Stimulated activated naive CD4-positive, alpha-beta T cell (primary cell): ENCODE results near the gene TMIE.
A peak's percentile ranks its signal among the peaks of the same experiment; 100 is the strongest.

Experiments
- DNase-seq, 6 experiments: peaks; one replicate each; lab custom pipeline; 2025; lab: John Stamatoyannopoulos, UW

Gene TMIE

DNA sequence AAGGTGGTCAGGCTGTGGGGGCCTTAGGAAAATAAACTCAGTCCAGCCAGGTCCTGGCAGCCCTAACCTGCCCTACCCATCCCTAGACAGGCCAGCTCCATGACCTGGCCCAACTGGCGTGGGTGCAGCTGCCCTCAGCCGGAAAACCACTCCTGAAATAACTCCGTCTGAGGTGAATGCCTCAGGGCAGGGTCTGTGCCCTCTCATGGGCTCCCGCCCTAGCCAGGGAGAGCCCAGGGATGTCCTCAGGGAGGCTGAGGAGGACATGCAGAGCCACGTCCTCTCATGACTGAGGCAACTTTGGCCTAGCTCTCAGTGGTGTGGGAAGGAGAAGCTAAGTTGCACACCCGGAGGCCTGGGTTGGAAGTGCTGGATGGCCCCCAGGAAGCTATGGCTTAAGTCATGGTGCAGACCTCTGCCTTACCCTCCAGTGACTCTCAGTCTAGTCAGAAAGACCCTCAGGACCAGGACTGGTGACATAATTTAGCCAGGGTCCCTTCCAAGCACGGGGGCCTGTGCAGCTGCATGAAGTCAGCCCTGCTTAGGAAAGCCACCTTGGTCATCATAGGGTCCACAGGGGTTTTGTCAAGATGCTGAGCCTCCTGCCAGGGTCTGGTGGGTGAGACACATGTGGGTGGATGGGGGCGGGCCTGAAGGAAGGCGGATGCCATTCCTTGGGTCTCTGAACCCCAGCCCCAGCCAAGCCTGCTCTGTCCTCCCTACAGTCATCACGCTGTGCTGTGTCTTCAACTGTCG lies 7.4 kb downstream of the TMIE start:
- DNase-seq = no peak

DNA sequence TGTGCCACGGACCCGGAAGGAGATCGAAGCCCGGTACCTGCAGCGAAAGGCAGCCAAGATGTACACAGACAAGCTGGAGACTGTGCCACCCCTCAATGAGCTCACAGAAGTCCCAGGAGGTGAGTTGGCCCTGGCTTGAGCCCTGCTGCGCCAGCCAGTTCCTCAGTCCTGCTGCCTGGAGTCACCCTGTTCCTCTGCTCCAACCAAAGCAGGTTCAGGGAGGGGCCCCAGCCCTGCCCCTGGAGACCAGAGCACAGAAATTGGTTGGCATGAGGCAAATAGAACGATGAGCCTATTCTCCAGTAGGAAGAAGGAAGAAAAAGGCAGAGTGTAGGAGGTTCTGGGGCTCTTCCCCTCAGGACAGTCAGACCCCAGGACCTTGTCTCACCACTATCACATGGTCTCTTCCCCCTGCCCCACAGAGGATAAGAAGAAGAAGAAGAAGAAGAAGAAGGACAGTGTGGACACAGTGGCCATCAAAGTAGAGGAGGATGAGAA lies 8.0 kb downstream of the TMIE start:
- no peak for DNase-seq

DNA sequence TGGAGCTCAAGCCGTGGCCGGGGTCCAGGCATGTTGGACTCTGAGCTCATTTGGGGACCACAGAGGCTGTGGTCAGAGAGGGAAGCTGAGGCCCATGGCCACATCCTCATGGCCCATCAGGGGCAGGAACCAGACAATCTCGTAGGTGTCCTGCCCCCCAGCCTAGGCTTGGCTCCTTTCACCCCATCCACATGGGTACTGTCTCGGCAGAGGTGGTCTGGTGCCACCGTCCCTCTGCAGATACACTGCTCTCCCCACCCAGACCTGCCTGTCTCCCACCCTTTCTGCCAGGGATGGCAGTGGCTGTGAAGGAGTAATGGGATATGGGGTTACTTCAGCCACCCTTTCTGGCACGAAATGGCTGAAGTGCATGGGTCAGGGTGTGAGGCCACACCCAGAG lies 8.5 kb downstream of the TMIE start:
- no peak for DNase-seq

DNA sequence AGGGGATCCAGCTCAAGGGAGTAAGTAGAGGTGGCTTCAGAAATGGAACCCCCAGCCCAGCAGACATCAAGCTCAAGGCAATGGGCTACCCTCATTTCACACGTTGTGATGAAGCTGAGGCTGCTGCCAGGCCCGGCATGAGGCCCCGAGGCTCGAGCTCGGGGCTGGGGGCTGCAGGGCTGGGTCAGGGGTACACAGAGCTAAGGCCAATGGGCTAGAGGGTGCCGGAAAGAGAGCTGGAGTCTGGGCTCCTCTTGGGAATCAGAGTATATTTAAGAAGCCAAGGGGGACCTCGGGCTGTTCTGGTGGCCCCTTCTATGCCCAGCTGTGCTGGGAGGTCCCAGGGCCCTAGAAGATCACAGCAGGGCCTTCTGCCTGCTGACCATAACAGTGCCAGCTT lies 9.0 kb downstream of the TMIE start:
- DNase-seq = no peak

DNA sequence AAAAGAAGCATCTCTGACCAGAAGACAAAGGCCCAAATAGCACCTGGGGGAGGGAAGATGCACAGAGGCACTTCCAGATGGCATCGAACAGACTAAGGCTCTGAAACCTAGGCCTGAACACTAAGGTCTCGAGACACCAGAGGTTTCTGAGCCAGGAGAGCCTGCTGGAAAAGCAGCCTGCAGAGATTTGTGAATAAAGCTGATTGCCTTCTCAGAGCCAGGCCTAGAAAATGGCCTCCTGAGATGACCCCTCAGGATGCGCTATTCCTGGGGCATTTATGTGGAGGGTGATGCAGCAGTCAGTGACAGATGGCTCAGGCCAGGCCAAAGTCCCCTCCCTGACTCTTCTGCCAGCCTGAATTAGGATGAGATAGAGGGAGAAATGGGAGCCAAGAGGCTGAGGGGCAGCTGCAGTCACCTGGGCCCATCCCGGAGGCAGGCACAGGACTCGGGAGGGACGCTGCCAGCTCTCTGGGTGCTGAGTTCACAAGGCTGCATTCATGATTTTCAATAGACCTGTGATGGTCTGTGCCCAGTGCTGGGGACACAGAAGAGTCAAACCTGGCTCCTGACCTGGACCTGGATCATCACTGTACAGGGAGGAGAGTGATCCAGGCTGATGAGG lies 9.6 kb downstream of the TMIE start:
- no peak for DNase-seq

DNA sequence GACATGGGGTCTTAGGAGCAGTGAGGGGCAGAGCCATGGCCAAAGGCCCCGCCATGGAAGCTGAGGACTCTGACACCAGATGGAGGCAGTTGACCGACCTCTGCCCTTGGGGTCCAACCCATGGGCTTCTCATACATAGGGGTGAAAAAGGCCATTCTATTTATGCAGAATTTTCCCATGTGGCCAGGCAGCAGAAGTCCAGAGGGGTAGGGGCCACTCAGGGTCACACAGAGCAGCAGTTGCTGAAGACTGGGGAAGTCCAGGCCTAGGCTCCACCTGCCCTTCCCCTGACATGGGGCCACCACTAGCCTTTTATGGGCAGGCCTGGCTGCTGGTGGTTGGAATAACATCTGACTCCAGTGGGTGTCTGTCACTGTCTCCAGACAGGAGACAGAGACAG lies 10.1 kb downstream of the TMIE start:
- no peak for DNase-seq

DNA sequence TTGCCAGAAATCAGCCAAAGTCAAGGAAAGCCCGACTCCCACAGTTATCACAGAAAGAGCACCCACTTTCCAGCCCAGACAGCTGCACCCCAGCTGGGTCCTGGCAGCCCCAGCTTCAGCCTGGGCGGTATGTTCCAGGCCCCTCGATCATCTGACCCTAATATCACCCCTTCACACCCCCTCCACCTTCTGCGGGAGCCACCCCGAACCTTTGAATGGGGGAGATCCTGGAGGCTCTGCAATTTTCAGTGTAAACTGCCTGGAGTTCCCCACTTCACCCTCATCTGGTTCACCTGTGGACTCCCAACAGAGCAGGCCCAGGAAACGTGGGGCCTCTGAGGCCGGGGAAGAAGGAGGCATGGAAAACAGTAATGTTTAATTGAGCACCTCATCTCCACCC lies 10.6 kb downstream of the TMIE start:
- DNase-seq = no peak

DNA sequence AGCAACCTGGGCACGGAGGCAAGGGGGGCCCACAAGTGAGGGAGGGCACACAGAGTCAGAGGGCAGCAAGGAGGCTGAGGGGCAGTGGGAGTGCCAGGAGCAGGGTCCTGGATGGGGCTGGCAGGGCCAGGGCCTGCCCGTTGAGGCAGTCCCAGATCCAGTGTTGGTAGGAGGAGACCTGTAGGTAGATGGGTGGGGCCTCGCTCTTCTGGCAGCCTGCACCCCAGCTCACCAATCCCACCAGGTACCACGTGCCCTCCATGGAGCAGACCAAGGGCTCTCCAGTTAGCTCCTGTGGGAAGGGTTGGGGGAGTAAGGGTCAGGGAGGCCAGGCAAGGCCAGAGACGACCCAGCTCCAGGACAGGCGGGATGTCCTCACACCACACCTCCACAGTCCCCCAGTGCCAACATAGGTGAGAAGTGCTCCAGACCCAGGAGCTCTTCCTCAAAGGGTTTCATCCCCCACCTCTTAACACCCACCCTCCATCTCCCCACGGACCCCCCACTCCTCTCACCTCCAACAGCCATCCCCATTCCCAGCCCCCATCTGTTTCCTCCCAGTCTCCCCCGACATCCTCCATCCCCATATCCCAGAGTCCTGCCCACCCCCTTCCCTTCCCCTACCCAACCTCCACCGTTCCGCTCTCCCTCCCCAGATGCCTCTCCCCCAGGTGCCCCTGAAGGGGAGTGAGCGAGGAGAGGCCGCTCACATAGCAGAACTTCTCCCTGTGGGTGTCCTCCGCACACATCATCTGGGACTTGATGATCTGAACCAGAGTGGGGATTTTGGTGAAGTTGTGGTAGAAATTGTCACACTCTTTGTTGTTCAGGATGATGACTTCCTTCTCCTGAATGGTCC lies 11.2 kb downstream of the TMIE start:
- DNase-seq = no peak

DNA sequence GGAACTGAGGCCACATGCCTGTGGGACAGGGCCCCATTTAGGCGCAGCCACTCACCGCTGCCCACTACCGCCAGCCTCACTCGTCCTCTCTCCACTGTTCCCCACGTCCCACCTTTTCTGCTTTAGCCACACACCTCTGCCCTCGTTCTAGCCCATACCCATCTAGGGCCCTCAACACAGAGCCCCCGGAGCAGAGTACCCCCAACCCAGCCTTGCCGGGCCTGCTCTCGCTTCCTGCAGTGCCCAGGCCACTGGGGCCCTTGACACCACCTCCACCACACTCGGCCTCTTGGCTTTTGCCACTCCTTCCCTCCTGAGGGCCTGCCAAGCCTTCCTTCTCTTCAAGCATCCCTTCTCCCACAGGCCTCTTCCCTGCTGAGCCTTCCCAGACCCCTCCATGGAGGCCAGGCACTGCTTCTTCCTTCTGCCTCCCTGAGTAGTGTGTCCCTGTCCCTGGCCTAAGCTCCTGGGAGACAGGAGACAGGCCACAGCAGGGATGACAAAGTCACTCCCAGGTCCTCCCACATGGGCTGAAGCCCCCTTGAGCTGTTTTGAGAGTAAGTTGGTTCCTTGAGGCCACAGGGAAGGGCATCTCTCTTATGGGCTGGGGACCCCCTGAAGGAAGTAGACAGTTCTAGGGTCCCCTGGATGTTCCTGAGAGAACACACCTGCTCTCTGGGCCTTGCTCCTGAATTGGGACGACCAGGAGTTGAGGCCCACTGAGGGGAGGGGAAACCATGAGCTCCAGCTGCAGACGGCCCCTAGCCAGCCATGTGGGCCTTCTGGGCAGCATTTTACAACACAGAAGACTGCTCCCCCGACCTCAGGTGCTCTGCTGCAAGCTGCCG lies 12.1 kb downstream of the TMIE start:
- DNase-seq = no peak

DNA sequence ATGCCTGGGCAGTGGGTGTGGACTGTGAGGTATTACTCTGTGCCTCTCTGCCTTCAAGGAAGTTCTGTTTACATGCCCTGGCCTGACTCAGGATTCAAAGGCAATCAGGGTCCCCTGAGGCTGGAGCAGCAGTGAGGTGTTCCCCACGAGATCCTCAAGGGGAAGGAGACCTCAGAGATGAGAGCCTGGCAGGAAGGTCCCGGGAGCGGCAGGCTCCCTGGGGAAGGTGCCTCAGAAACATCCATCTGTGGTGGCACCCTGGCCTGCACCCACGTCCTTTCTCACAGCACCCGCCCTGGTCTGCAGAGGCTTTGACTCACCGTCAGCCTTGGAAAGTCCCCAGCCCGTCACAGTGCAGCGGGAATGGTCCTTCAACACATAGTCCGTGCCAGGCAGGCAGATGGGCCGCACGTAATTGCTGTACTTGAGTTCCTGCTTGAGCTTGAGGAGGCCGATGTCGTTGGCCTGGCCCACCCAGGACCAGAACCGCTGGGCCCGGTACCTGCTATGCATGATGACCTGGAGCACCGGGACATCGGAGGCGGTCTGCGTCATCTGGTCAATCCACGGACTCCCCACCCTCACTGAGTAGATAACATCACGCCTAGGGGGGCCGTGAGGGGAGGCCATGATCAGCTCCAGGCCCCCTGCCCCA lies 12.8 kb downstream of the TMIE start:
- DNase-seq = no peak

DNA sequence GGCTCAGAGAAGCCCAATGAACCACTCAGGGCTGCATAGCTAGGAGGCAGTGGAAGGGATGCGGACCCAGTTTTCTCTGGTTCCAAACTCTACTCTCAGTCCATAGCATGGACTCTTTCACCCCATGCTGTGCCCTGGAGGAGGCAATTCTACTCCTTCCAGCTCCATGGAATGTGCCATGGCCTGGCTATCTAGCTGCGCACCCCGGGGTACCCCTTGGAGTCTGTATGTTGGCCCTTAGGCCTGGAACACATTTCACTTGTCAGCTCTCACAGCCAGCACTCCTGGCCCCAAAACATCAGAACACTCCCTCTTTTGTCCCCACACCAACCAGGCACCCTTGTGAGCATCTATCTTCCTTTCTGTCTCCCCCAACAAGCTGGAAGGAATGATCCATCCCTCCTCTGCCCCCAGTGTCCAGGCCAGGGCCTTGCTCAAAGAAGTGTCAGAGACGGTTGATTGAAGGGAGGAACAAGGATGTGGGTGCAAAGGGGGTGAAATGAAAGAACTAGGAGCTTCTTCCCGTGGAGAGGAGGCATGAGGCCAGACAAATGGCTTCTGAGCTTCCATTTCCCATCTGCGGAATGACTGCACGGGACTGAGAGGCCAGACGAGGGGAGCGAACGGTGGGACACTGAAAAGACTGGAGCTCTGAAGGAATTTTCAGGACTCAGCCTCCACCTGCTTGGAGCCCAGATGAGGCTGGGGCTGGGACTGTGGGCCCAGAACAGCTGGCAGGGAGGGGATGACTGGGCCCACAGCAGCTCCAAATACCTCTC lies 13.7 kb downstream of the TMIE start:
- DNase-seq = no peak

DNA sequence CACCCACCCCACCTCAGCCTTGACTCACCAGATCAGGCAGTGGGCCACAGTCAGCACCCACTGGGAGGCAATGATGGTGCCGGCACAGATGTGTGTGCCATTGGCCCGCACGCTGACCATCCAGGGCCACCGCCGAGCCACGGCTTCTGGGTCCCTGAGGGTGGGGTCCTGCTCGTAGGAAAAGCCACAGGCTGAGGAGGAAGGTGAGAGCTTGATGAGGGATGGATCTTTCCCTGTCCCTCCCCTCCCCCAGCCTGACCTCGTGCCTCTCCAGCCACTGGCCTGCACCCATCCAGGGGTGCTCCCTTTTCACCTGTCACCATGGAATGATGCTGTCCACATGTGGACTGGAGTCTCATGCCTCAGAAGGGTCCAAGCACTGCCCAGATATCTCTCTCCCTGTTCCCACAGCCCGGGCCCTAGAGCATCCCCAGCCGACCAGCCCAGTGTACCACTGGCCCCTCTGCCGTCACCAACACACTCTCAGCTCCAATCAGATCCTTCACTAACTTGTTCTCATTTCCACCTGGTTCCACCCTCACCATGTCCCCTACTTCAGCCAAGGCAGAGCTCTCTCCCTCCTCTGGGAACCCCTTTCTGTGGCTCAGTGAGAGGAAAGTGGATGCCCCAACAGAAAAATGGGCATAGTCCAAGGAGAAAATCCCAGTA lies 14.4 kb downstream of the TMIE start:
- DNase-seq = no peak

DNA sequence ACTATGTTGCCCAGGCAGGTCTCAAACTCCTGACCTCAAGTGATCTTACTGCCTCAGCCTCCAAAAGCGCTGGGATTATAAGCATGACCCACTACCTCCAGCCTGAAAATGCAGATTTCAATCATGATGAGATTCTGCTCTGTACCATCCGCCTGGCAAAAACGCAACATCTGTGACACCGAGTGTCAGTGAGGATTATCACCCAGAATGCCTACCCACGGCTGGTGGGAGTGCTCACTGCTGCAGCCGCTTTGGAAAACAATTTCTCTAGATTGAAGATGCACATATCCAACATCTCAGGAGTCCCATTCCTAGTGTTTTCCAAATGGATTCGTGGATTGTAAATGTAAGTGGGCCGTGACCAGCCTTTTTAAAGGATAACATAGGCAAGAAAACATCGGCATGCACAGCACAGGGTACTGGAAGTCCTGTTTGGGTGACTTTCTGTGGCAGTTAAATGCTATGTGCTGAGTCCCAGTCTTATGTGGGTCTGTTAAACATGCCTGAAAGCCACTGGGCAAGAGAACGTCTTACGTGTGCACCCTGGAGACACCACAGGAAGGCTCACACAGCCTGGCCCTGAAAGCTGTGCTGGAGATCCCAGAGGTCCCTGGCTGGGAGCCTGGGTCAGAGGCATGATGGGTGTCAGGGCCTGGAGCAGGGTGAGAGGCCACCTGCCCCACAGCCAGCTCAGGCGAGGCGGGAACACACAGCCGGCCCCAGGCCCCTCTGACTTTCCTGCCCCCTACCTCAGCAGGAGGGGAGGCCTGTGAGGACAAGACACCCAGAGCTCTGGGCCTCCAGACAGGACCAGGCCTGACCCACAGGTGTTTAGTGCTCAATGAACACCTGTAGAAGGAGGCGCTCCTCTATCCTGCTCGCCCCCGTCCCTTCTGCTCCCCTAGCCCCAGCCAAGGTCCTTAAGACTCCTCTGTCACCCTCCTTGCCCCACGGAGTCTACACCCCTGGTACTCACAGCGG lies 15.6 kb downstream of the TMIE start:
- DNase-seq = no peak

DNA sequence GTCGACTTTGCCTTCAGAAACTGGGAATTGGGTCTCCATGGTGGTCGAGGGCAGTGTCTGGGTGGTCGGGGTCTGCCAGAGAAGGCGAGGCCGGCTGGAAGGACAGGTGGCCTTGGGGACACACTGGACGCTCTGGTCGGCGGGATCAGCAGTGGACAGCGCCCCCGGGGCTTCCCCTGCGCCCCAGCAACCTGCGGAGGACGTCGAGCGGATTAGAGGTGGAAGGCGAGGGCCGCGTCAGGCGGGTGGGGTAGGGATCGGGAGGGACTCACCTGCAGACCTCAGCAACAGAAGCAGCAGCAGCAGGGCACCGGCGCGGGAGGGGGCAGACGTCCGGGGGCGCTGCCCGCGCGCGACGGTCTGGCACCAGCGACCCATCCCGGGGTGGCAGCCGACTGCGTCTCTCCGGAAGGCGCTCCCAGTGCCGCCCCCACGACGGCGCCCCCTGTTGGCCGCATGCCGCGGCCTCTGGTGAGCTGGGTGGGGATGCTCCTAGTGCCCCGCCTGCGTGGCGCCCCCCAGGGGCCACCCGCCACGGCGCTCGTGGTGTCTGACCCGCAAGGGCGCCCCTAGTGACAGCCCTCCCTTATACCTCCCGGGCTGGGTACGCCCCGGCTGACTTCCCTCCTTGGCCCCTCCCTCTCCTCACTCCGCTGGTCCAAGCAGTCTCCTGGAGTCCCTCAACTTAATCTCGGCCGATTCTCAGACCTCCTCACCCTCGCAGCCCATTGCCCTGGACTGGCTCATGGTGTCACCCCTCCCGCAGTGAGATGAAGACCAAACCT lies 16.4 kb downstream of the TMIE start, which contains the start of gene PRSS50:
Gene PRSS50 (minus strand): TSS at position 423 of the 785 bp plus-strand sequence. CDS start 45 bp downstream, at position 378.
- peak in 1 of 6 experiments; percentile 20 for DNase-seq

DNA sequence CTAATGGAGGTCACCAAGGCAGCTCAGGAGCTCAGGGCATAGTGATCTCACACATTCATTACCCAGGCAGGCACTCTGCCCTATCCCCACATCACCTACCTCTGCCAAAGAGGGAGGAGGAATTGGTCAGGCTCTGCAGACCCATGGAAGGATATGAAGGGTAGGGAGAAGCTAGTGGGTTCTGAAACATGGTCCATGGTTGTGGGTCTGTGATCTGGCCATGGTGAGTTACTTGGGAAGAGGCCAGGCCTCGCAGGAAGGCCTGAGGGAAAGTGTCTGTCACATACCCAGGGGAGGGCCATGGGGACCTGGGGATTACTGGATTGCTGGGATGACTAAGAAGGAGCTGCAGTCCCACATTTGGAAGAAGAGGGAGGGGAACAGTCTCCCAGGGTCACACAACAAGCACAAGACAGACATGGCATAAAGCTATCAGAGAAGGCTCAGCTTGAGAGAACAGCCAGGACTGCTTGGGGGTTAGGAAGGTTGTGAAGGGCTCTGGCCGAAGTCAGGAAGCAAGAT lies 17.9 kb downstream of the TMIE start:
- no peak for DNase-seq

DNA sequence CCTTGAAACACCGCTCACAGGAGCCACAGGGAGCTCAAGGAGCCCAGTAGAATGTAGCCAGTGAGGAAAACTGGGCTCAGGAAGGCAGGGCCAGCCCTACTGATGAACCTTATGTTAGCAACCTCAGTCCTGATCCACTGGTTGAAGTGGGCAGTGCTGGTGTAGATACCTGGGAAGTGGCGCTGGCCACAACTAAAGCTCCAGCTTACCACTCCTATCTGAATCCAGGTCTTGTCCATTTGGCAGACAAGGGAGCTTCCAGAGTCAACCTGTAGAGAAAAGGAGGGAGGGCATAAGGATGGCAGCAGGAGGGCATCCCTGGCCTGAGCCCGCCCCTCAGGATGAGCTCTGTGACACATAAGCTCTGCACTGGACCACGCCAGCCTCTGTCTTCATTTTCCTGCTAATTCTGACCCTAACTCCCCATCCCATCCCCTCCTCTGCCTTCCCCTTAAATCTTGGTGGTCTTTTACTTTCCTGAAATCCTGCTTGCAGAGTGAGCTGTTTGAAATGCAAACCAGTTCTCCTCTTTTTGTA lies 18.6 kb downstream of the TMIE start:
- DNase-seq = no peak

DNA sequence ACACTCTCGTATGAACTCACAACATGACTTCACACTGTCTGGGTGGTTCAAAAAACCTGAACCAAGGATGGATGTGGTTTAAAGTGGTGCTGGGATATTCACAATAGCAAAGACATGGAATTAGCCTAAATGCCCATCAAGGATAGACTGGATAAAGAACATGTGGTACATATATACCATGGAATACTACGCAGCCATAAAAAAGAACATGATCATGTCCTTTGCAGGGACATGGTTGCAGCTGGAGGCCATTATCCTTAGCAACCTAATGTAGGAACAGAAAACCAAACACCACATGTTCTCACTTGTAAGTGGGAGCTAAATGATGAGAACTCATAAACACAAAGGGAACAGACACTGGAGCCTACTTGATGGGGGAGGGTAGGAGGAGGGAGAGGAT lies 19.8 kb downstream of the TMIE start:
- no peak for DNase-seq
